Epithelial cell of proximal tubule (primary cell): ENCODE measurements around the gene PDE6H. TPM values are rescaled to one million over a fixed set of nuclear protein-coding genes. Genes with fewer than 3 reads are reported as not detected.
A peak's percentile ranks its signal among the peaks of the same experiment; 100 is the strongest.

Experiments
- DNase-seq: peaks from one replicate; pipeline ENCODE4 v3.0.0-alpha.2; 2011; ENCODE audit warnings: low read depth
- H3K4me3 ChIP-seq: 2 replicates; pipeline ENCODE4 v1.5.1; 2011; ENCODE audit warnings: low read depth, mild to moderate bottlenecking, low read length
- total RNA-seq: library from RNA; depleted of rRNA; stranded (reverse); fragments of >200 nt; gene quantifications from 2 replicates; pipeline ENCODE4 v1.2.3, GENCODE V29; 2015
- TF ChIP-seq, protein P1 (sequence below): conservative IDR thresholded peaks from 2 replicates; pipeline ENCODE4 v1.5.1; 2012; ENCODE audit warnings: low read depth, mild to moderate bottlenecking, low read length

Gene PDE6H
- total RNA-seq, 1 donor from 2014 or later = not detected

DNA sequence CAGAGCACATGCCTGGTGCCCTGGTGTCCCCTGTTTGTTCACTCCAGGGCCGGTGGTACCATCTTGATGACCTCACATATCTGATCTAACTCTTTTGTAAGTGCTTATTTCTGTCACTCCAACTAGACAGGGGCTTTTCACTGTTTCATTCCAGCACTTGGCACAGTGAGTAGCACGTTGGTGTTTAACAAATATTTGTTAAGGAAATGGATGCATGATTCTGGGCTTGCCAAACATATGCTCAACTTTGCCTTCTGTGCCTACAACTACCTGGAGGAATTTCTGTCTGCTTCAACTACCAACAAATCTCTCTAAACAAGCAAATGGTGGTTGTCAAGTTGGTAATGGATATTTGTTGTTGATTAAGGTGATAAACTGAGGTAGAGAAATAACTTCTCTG lies 31.6 kb downstream of the PDE6H start:
- TF ChIP-seq, protein P1, sequence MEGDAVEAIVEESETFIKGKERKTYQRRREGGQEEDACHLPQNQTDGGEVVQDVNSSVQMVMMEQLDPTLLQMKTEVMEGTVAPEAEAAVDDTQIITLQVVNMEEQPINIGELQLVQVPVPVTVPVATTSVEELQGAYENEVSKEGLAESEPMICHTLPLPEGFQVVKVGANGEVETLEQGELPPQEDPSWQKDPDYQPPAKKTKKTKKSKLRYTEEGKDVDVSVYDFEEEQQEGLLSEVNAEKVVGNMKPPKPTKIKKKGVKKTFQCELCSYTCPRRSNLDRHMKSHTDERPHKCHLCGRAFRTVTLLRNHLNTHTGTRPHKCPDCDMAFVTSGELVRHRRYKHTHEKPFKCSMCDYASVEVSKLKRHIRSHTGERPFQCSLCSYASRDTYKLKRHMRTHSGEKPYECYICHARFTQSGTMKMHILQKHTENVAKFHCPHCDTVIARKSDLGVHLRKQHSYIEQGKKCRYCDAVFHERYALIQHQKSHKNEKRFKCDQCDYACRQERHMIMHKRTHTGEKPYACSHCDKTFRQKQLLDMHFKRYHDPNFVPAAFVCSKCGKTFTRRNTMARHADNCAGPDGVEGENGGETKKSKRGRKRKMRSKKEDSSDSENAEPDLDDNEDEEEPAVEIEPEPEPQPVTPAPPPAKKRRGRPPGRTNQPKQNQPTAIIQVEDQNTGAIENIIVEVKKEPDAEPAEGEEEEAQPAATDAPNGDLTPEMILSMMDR = no peak
- H3K4me3 ChIP-seq = no peak overlapping the region
- DNase-seq = no peak

DNA sequence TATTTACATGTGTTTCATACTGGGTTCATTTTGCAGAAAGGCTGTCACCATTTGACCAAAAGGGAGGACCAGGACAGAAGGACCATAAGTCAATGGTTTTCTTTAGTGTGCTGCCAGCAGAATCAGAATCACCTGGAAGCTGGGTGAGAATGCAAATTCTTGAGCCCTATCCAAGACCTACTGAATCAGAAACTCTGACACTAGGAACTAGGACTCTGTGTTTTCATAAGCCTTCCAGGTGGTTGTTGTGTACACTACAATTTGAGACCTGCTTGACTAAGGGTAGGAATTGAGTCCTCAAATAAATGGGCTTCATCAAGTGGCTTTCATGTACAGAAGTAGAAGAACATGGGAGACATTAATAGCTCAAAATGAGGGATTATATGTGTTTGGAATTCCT lies 32.2 kb downstream of the PDE6H start:
- H3K4me3 ChIP-seq = no peak overlapping the region
- TF ChIP-seq, protein P1 = no peak
- DNase-seq = no peak

GRCh38 chr12:15007551-15007950 lies 34.7 kb downstream of the PDE6H start:
- H3K4me3 ChIP-seq = no peak overlapping the region
- TF ChIP-seq, protein P1 = no peak
- no peak for DNase-seq

- TF ChIP-seq, protein P1 = peak; percentile 56
- no peak for DNase-seq
Observed at GRCh38 chr12:15011162-15011561, 38.3 kb downstream of the PDE6H start.

GRCh38 chr12:15013634-15014179 lies 40.9 kb downstream of the PDE6H start:
- H3K4me3 ChIP-seq = no peak overlapping the region
- no peak for DNase-seq
- TF ChIP-seq, protein P1 = no peak

More at GRCh38 chr12:15011162-15011561, 38.3 kb downstream of the PDE6H start:
- H3K4me3 ChIP-seq = no peak overlapping the region

- H3K4me3 ChIP-seq = no peak overlapping the region
- TF ChIP-seq, protein P1 = peak; percentile 24
- no peak for DNase-seq
Observed at GRCh38 chr12:15014708-15015107, 41.9 kb downstream of the PDE6H start.

- DNase-seq = no peak
- H3K4me3 ChIP-seq = no peak overlapping the region
- TF ChIP-seq, protein P1 = no peak
Observed at GRCh38 chr12:15015121-15015520, 42.3 kb downstream of the PDE6H start.
